TTC549 (cell line): ENCODE results near the gene PABPN1.
"Not testable (repeated sequence)": the region's sequence is repeated elsewhere in the genome, so short reads cannot be mapped to it uniquely, and the experiment has no call there.

Experiments used
- FAIRE-seq: peaks from 2 replicates; lab custom pipeline; 2012; peaks lifted over from hg19 to GRCh38; lab: Jason Lieb, UNC

PABPN1 gene

GRCh38 chr14:23301969-23302289, 19.3 kb upstream of the PABPN1 start:
- no peak for FAIRE-seq

- FAIRE-seq, result no peak
These were observed 18.7 kb upstream of the PABPN1 start, which contains the start of gene PPP1R3E for GRCh38 chr14:23302290-23303225. PPP1R3E (minus strand) TSS chr14:23302859; CDS start chr14:23302576, 283 bp downstream.

- no peak for FAIRE-seq
These were observed 14.7 kb upstream of the PABPN1 start, which contains the start of gene BCL2L2 for GRCh38 chr14:23306412-23307145. BCL2L2 (plus strand) TSS chr14:23306833; CDS start chr14:23307768, 935 bp downstream.

GRCh38 chr14:23307146-23307530, 14.1 kb upstream of the PABPN1 start:
- FAIRE-seq, result no peak

GRCh38 chr14:23307687-23308644, 13.3 kb upstream of the PABPN1 start:
- no peak for FAIRE-seq

GRCh38 chr14:23308721-23309445, 12.4 kb upstream of the PABPN1 start:
- no peak for FAIRE-seq

- no peak for FAIRE-seq
These were observed 10.7 kb upstream of the PABPN1 start for GRCh38 chr14:23310546-23310945.

GRCh38 chr14:23316300-23316699, 5.0 kb upstream of the PABPN1 start:
- FAIRE-seq, result no peak

GRCh38 chr14:23319746-23320583, 1.3 kb upstream of the PABPN1 start:
- no peak for FAIRE-seq

- no peak for FAIRE-seq
These were observed 603 bp downstream of the PABPN1 start for GRCh38 chr14:23321572-23322547.

- FAIRE-seq, result no peak
These were observed 1.6 kb downstream of the PABPN1 start for GRCh38 chr14:23322568-23323517.

GRCh38 chr14:23323838-23324454, 2.7 kb downstream of the PABPN1 start:
- FAIRE-seq, result no peak

- no peak for FAIRE-seq
These were observed 3.2 kb downstream of the PABPN1 start for GRCh38 chr14:23324455-23324846.

- no peak for FAIRE-seq
These were observed 3.7 kb downstream of the PABPN1 start for GRCh38 chr14:23324993-23325392.

- FAIRE-seq, result not testable (repeated sequence)
These were observed 4.5 kb downstream of the PABPN1 start for GRCh38 chr14:23325746-23326145.

GRCh38 chr14:23326491-23327332, 5.5 kb downstream of the PABPN1 start:
- no peak for FAIRE-seq
